HFFc6 (cell line): Measurements from ENCODE around the gene LMF1. TPM values are rescaled to one million over a fixed set of nuclear protein-coding genes. Genes with fewer than 3 reads are reported as not detected.
"Not testable (repeated sequence)": the region's sequence is repeated elsewhere in the genome, so short reads cannot be mapped to it uniquely, and the experiment has no call there.

Experiments
- DNase-seq: peaks from one replicate; pipeline ENCODE4 v3.0.0-alpha.2; 2018
- H3K27ac Mint-ChIP-seq: 2 replicates; pipeline ENCODE4 v1.8.0; 2020; ENCODE audit warnings: mild to moderate bottlenecking, mixed read lengths
- H3K27me3 Mint-ChIP-seq: 2 replicates; pipeline ENCODE4 v1.8.0; 2021; ENCODE audit warnings: mild to moderate bottlenecking, moderate library complexity, mixed read lengths; ENCODE audit not compliant: insufficient read depth
- H3K36me3 Mint-ChIP-seq: 2 replicates; pipeline ENCODE4 v1.8.0; 2021; ENCODE audit warnings: low read depth, mixed read lengths
- H3K4me1 Mint-ChIP-seq: 2 replicates; pipeline ENCODE4 v1.8.0; 2020; ENCODE audit warnings: low read depth, mixed read lengths
- H3K4me3 Mint-ChIP-seq: 2 replicates; pipeline ENCODE4 v1.8.0; 2020; ENCODE audit warnings: mild to moderate bottlenecking, moderate library complexity, mixed read lengths
- H3K9me3 Mint-ChIP-seq: 2 replicates; pipeline ENCODE4 v1.8.0; 2020; ENCODE audit warnings: mild to moderate bottlenecking, mixed read lengths
- total RNA-seq, 6 experiments: library from RNA; stranded (reverse); fragmentation: NEBNext Ultra II Directional; extraction: Animal tissue kit (Norgen Biotek cat#: 25700); gene quantifications; 2 replicates in 1 of 6; 3 replicates in 5 of 6; pipeline ENCODE4 v1.2.3, GENCODE V29; 2021
- TF ChIP-seq, protein P1 (sequence below): fragments of 200-600 bp; sonication (generic); IDR thresholded peaks from 2 replicates; pipeline ENCODE4 v1.5.0; 2021; ENCODE audit warnings: antibody characterized with exemption, mild to moderate bottlenecking

LMF1 gene
- total RNA-seq, 6 experiments from 2014 or later = 10.9 to 19.3 (median 14.2) TPM

GRCh38 chr16:840561-841454, 130.0 kb downstream of the LMF1 start:
- H3K27me3 Mint-ChIP-seq = peaks cover 6% of the 10 kb centered on the region; the same call in 1 of the 2 replicates
- no peak overlapping the region for H3K27ac Mint-ChIP-seq
- TF ChIP-seq, protein P1, sequence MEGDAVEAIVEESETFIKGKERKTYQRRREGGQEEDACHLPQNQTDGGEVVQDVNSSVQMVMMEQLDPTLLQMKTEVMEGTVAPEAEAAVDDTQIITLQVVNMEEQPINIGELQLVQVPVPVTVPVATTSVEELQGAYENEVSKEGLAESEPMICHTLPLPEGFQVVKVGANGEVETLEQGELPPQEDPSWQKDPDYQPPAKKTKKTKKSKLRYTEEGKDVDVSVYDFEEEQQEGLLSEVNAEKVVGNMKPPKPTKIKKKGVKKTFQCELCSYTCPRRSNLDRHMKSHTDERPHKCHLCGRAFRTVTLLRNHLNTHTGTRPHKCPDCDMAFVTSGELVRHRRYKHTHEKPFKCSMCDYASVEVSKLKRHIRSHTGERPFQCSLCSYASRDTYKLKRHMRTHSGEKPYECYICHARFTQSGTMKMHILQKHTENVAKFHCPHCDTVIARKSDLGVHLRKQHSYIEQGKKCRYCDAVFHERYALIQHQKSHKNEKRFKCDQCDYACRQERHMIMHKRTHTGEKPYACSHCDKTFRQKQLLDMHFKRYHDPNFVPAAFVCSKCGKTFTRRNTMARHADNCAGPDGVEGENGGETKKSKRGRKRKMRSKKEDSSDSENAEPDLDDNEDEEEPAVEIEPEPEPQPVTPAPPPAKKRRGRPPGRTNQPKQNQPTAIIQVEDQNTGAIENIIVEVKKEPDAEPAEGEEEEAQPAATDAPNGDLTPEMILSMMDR = no peak
- H3K9me3 Mint-ChIP-seq = peaks cover 53% of the 10 kb centered on the region
- H3K4me1 Mint-ChIP-seq = no peaks in the 10 kb centered on the region
- DNase-seq = no peak
- H3K36me3 Mint-ChIP-seq = peaks cover 13% of the 10 kb centered on the region; the same call in 1 of the 2 replicates
- no peak overlapping the region for H3K4me3 Mint-ChIP-seq

GRCh38 chr16:839643-840408, 131.0 kb downstream of the LMF1 start:
- TF ChIP-seq, protein P1 = no peak
- no peak overlapping the region for H3K4me3 Mint-ChIP-seq
- no peaks in the 10 kb centered on the region for H3K4me1 Mint-ChIP-seq
- no peak overlapping the region for H3K27ac Mint-ChIP-seq
- H3K9me3 Mint-ChIP-seq = peaks cover 49% of the 10 kb centered on the region
- H3K27me3 Mint-ChIP-seq = peaks cover 7% of the 10 kb centered on the region; the same call in 1 of the 2 replicates
- peaks cover 12% of the 10 kb centered on the region; the same call in 1 of the 2 replicates for H3K36me3 Mint-ChIP-seq
- DNase-seq = no peak

GRCh38 chr16:838741-839140, 132.0 kb downstream of the LMF1 start:
- H3K4me1 Mint-ChIP-seq = no peaks in the 10 kb centered on the region
- no peak overlapping the region for H3K4me3 Mint-ChIP-seq
- H3K27me3 Mint-ChIP-seq = peaks cover 9% of the 10 kb centered on the region; the same call in 1 of the 2 replicates
- H3K9me3 Mint-ChIP-seq = peaks cover 56% of the 10 kb centered on the region
- DNase-seq = no peak
- TF ChIP-seq, protein P1 = no peak
- peaks cover 12% of the 10 kb centered on the region; the same call in 1 of the 2 replicates for H3K36me3 Mint-ChIP-seq
- no peak overlapping the region for H3K27ac Mint-ChIP-seq

- not testable (repeated sequence) for H3K27ac Mint-ChIP-seq, DNase-seq, H3K4me1 Mint-ChIP-seq, H3K4me3 Mint-ChIP-seq
- peaks cover 16% of the 10 kb centered on the region; the same call in 1 of the 2 replicates for H3K27me3 Mint-ChIP-seq
- peaks cover 12% of the 10 kb centered on the region; the same call in 1 of the 2 replicates for H3K36me3 Mint-ChIP-seq
- H3K9me3 Mint-ChIP-seq = peaks cover 47% of the 10 kb centered on the region
These were observed 134.0 kb downstream of the LMF1 start for GRCh38 chr16:836822-837221.

DNA sequence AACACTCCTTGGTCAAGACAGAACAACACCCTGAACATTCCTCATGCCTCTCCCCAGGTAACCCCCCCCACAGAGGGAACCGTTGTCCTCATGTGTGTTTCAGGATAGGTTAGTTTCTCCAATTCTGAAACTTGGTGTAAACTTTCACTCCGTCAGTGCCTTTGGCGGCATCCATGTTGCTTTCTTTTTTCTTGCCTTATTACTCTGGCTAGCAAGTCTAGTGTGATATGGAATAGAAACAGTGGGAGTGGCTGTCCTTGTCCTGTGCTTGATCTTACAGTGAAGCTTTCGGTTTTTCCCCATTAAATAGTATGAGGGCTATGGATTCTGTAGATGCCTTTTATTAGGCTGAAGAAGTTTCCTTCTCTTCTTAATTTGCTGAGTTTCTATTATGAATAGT, 134.6 kb downstream of the LMF1 start:
- no peak overlapping the region for H3K27ac Mint-ChIP-seq
- H3K27me3 Mint-ChIP-seq = peaks cover 16% of the 10 kb centered on the region; the same call in 1 of the 2 replicates
- no peak for DNase-seq
- H3K4me3 Mint-ChIP-seq = no peak overlapping the region
- H3K9me3 Mint-ChIP-seq = peaks cover 47% of the 10 kb centered on the region
- peaks cover 12% of the 10 kb centered on the region; the same call in 1 of the 2 replicates for H3K36me3 Mint-ChIP-seq
- H3K4me1 Mint-ChIP-seq = no peaks in the 10 kb centered on the region
- TF ChIP-seq, protein P1 = no peak
